DMS 273 treated with DMSO at 0.1 percent for 48 hours (cell line): ENCODE results near the gene HMMR.
A peak's percentile ranks its signal among the peaks of the same experiment; 100 is the strongest.

Experiments
- DNase-seq: peaks from one replicate; lab custom pipeline; 2025; lab: John Stamatoyannopoulos, UW

Gene HMMR

DNA sequence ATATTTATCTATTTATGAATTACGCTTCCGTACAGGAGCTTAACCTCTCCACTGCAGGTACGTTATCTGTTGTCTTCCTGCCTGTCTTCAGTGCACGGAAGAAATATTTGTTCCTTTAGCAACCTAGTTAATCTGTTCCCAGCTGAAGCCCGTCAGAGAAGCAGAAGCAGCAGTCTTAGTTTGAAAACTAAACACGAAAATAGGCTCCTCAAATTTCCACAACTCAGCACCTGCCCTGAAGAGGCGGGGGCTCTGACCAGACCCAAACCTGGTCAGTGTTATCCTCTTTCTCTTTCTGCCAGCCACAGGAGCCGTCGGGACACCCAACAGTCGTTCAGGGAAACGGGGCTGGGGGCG, 992 bp upstream of the HMMR start:
- DNase-seq, result no peak

DNA sequence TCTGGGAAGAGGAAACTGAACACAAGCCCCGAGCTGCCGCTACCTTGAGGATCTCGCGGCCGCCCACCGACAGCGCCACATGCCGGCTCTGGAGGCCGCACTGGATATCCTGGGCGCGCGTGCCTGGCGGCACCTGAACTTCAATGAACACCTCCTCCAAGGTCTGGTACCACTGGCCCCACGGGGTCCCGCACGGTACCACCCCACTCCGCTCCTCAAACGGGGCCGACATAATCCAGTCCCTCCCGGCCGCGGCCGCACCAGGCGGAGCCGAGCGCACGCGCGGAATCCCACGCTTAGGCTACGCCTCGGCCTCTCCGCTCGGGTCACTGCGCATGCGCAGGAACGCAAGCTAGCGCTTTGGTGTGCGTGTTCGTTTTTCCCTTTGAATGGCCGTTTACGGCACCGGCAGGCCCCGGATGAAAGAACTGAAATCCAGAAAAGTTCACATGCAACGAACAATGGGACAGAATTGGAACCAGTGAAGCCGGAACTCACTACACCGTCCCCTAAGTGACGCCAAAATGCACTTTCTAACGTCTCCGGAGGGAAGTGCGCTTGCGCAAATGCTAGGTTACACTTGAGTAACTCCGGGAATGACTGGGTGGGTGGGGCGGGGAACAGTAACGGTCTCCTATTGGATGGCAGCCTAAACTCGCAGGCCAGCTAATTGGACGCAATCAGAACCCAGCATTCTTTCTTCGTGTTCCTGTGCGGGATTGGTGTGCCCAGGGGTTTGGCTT, 442 bp upstream of the HMMR start, which contains the start of gene NUDCD2:
Gene NUDCD2, minus strand, starts transcription at position 284 of the 743 bp plus-strand sequence. Its CDS starts 52 bp downstream, at position 232.
- DNase-seq, result peak; percentile 98

DNA sequence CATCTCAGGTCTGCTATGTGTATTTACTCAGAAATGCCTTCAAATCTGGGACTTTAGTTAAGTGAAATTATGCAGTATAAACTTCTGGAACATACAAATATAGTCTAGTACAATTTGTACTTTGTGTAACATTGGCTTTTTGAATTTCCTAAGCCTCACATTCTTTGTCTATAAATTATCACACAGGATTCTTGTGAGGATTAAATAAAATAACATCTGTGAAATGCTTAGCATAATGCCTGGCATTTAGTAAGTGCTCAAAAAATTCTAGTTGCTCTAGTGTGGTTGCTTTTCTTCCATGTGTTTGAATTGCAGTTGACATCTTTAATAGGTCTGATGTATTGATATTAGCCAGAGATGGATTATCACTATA, 2.6 kb downstream of the HMMR start:
- no peak for DNase-seq

DNA sequence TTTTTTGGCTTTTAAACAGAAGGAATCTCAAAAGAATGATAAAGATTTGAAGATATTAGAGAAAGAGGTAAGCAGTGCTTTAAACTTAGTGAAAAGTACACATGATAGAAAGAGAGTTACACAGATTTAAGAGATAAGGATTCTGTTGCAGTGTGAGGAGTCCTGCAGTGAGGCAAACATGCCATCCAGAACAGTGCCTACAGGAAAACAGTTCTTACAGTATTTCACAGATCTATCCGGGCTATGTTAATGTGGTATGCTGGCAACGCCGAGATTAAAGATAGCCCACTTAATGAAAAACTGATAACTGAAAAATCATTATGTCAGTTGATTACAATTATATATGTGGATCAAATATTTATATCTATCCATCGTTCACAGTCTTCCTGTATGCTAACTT, 7.2 kb downstream of the HMMR start:
- no peak for DNase-seq

DNA sequence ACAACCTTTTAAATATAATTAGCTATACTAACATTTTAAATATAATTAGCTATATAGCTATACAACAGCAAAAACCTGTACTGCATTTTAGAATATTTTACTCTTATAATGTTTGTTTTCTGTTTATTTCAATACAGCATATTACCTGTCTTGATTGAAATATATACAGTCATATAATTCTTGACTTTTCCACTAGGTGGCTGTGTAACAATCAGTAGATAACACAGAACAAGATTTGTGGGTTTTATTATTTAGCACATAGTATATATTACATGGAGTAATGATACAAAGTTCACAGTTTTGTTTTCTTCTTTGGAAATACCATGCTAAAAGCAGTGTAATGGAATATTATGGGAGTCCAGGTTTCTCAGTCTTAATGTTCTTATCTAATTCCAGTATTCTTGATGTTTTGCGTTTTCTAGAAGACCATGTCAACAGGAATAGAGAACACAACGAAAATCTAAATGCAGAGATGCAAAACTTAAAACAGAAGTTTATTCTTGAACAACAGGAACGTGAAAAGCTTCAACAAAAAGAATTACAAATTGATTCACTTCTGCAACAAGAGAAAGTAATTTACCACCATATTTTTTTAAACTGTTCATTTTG, 13.3 kb downstream of the HMMR start:
- DNase-seq, result no peak

DNA sequence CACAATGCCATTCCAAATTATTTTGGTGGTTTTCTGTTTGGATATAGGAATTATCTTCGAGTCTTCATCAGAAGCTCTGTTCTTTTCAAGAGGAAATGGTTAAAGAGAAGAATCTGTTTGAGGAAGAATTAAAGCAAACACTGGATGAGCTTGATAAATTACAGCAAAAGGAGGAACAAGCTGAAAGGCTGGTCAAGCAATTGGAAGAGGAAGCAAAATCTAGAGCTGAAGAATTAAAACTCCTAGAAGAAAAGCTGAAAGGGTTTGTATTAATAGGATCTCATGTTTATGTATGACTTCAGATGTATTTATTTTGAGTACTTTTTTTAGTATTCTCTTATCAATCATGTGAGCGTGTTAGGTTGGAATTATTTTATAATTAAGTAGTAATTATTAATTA, 15.0 kb downstream of the HMMR start:
- DNase-seq, result no peak

DNA sequence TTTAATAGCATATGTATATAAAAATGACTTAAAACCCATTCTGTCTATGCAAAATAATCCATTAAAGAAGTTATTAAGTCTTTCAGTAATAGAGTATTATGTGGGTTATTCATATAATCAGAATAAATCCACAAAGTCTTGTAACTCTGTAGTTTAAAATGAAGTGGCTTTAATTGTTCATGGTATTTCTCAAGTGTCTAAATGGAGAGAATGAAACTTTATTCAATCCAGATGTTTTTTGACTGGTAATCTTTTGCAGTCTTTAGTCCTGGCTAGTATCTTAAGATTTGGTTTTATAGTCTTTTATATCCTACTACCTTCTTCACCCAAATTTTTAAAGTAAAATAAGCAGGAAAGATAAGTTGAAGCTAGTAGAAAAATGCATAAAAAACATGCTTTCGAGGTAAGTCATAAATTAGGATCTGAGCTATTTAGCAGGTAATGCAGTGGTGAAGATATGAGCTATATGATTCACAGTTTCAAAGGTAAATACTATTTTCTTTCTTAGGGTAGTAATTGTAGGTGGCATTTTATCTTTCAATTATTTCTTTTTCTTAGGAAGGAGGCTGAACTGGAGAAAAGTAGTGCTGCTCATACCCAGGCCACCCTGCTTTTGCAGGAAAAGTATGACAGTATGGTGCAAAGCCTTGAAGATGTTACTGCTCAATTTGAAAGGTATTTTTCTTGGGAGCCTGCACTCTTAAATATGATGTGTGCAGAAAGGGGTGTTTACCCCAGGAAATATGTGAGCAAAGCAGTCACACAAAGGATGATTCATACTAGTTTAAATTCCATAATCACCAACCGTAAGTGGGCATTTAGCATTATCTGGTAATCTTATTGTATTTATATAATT, 17.9 kb downstream of the HMMR start:
- DNase-seq, result no peak

DNA sequence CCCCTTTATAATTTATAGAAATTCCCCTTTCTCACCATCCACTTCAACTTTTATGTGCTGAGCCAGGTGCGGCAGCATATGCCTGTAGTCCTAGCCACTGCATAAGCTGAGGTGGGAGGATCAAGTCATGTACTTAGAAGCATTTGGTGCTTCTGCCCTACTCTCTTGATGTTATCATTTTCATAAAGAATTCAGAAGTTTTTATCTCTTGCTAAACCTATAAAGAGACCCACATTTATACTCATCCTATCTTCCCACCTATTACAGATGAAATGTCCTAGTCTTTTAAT, 18.5 kb downstream of the HMMR start:
- no peak for DNase-seq

DNA sequence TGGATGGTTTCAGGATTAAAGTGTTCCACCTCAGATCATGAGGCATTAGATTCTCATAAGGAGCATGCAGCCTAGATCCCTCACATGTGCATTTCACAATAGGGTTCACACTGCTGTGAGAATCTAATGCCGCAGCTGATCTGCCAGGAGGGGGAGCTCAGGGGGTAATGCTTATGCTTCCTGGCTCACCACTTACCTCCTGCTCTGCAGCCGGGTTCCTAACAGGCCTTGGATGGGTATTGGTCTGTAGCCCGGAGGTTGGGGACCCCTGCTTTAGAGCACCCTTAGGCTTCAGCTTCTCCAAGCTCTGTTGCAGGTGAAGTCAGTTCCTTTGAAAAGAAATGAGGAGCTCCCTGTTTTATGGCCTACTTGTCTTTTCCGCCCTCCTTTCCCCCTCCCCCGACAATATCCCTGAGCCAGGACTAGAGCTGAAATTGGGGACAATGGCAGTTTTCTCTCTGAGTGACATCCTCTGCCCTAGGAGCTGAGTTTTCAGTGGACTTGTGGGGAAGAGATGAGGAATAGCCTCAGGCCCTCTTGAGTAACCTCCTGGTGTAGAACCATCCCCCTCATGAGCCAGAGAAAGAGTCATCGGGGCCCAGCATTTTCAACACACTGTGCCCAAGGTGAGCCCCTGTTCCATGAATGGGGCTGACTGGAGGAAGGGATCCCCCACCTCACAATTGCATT, 28.8 kb downstream of the HMMR start:
- no peak for DNase-seq

DNA sequence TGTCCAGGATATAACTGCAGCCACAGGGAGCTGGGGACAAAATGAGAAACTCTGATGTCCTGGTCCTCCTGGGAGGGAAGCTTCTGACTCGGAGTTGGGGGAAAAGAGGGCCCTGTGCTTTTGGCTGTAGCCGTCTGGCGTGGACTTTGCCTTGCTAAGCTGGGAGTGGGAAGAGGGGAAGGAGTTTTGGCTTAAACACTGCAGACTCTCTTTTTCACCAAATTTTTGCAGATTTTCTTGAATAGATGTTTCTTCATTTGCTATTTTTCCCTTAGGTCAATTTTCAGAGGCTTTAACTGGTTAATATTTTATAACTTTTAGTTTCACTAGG, 29.3 kb downstream of the HMMR start:
- DNase-seq, result no peak

DNA sequence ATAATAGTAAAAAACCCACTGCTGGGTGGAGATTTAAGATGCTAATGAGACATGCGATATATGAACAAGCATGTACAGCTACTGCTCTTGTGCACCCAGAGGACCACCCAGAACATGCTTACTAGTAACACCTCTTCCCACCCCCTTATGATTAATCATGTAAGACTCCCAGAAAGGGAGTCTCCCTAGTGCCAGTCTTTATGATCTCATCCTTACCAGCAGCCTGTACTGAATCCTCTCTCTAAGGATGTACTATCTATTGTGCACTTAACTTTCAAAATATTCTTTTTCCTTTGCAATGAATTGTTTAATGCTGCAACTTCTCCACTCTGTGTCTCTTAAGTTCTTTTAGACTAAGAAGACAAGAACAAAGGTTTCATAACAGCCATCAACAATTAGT, 35.9 kb downstream of the HMMR start:
- no peak for DNase-seq

DNA sequence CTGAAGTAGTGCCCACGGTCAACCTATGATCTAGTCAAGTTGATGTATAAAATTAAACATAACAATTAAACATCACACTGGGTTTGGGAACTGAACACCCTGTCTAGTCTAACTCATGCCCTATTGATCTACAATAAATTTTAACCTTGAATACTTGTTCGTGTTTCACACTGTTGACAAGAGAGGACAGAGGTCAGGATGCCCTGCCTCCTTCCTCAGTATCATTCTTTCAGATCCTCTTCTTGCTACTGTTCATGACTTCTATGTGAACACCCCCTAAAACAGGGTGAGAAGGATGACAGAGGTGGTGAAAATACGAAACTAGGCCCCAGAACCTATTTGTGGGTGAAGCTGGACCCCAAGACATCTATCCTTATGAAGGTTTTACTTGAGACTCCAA, 36.9 kb downstream of the HMMR start:
- DNase-seq, result no peak

DNA sequence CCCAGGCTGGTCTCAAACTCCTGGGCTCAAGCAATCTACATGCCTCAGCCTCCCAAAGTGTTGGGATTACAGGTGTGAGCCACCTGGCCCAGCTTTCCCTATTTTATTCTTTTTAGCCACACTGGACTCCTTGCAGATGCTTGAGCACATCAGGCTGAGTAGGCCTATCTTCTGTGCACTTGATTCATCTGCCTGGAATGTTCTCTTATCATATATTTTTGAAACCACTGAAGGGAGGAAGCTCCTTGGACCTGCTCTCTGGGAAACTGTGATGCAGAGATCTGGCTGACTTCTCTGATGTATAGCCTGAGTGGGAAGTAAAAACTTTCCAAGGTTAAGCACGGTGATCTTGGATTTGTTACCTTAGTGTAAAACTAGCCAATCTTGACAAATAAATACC, 38.5 kb downstream of the HMMR start:
- no peak for DNase-seq

DNA sequence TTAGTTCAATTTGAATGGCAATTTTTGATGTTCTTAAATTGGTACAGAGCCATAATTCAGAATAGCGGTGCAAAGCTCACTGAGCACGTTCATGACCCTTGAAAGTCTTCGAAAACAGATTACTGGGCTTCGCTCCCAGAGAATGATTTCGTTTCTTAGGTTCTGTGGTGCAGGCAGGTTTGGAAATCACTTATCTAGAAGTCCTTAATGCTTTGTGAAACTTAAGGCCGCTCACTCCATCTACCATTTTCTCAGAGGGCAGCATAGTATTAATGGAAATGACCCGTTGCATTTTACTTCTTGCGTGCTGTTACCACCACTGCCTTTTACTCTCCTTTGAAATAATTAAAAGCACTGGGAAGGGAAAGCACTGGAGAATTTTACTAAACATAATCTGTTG, 42.1 kb downstream of the HMMR start:
- no peak for DNase-seq

DNA sequence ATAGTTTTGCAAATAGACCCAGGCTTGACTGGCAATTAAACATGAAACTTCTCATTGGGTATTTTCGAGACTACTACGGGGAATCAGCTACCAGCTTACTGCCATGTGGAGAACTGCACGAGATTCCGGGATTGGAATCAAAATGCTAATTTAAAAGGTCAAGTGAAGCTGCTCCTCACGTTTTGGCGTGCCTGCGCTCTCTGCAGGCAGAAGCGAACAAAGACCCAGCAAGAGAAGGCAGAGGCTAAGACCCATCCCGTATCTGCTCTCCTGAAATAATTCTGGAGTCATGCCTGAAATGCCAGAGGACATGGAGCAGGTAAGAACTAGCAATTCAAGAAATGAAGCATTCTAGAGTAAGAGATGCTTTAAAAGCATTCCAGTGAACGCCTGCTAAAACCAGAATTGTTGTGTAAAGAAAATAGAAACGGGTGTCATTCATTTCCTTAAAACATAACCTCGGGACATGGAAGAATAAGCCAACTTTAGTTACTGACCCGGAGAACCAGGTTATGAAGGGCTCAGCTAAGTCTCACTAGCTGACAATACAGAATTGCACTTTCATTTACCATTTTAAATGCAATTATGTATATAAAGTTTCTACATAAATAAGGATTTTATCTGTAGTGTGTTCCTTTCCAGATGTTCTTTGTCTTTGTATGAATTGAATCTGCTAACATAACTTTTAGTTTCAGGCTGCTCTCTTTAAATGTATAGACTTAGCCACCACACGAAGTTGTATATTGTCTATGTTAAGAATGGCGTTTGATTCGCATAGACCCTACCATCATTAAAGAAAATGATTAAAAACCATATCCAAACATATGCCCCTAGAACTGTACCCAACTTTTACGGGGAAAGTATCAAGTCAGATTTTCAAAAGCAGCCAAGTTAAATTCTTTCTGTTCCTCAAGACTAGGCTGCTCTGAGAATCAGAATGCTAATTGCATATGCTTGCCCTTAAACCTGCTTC, 43.0 kb downstream of the HMMR start:
- DNase-seq, result peak; percentile 80

DNA sequence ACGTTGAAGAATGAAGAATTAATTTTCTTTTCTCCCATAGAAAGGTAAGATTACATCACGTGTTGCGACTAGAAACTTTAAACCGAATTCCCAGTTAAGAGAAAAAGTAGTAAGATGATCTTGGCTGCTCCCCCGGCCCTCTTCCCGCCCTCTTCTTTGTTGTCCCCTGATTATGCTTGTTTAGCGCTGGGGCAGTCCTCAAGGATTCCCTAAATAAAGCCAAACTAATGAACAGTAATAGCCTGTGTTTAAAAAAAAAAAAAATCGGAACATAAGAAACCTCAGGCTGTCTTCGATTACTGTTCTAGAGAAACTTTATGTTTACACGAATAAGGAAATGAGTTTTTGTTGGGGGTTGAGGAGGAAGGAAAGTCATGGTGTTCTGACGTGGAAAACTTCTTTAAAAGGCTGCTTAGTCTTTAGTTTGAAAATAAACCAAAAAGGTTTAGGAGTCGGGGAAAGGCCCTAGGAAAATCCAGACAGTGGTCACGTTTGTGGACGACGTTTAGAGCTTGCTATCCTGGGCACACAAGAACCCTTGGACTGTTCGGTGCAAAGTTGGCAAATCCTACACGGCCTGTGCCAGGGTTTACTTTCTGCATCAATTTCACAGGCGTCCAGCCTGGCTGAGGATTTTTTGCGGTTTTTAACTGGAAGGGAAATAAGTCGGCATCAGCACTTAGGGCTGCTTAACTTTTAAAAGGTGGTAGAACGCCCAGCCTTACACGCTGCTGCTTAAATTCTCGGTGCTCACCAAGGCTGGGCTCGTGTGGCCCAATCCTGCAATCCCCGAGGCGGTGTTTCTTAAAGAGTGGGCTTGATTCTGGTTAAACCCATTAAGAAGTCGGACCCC, 43.9 kb downstream of the HMMR start:
- DNase-seq, result peak; percentile 54

DNA sequence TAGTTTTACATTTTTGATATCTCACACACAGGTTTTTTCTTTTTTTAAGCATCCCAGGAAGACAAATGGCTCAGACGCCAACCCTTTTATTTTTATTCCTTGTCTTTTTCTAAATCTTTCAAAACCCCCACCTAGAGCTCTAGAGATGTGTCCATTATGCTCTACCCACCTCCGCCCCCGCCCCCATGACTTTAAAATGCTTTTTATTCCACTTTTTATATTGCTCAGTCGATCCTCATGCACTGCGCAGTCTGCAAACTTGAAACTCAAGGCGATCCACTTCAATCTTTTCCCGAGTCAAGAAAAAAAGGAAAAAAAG, 44.6 kb downstream of the HMMR start:
- no peak for DNase-seq

DNA sequence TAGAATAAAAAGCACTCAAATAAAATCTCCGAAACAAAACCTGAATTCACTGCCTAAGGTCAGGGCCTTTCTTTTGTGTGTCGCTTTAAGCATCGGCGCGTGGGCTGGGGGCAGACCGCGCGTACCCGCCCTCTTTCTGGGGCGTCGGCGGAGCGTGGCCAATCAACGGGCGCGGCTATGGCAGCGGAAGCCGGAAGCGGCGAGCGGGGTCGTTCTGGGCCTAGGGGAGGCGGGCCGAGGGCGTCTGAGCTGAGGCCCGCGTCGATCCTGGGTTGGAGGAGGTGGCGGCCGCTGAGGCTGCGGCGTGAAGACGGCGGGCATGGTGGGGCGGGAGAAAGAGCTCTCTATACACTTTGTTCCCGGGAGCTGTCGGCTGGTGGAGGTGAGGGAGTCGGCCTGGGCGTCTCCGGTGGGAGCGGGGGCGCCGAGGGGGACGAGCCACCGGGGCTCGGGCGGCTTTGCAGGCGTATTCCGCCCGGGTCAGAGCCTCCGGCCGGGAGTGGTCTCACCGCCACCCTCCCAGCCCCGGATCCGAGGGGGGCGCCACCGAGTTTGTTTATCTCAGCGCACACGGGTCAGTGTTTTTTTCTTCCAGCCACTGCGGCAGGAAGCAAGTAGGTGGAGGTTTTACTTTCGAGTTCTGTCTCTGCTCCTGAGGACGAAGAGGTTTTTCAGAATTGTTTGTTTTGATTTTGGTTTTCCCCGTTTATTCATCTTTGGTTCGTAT, 45.1 kb downstream of the HMMR start, which contains the start of gene MAT2B:
Gene MAT2B, plus strand, starts transcription at position 252 of the 727 bp plus-strand sequence. Its CDS starts 68 bp downstream, at position 320.
- peak; percentile 90 for DNase-seq

DNA sequence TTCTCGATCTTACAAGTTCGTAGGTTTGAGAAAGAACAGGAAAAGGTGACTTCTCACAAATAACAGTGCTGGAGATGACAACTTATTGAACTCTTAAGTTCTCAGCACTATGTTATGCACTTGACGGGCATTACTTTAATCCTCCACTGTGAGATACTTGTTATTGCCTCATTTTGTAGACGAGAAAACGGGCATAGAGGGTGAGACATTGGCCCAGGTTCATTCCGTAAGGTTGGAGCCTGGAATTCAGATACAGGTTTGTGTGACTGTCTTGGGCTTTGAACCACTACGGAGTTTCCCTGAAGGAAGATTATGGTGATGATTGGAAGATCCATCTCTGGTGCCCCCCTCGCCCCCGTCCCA, 45.6 kb downstream of the HMMR start:
- no peak for DNase-seq

DNA sequence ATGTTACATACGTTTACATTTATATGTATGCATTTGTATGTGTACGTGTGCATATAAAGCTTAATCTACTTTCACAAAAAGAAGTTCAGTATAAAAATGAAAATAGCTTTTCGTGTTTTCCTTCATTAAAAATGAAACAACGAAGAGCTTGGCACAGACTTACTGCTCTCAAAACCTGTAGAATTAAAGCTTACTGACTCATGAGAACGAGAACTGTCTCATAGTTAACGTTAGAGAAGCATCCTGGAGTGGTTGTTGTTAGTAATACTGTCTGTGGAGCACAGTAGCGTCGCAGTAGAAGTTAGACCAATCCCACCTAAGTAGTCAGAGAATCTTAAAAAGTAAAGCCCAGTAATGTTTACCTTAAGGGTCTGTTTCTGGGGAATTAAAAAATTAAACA, 46.3 kb downstream of the HMMR start:
- no peak for DNase-seq
